ENCODE measurements around the gene BYSL. TPM values are rescaled to one million over a fixed set of nuclear protein-coding genes. Genes with fewer than 3 reads are reported as not detected.

Gene BYSL
- total and polyA plus RNA-seq, 10 of the 15 experiments (the other 5 are each of a cell fraction or from before 2014, with no cell fraction given), result 12.6 to 51.1 (median 33.0) TPM

- no peak for TF ChIP-seq ZBTB33 (IDR thresholded peaks at IDR 0.05)
- no peak; the same call in 1 of the 2 replicates for TF ChIP-seq HCFC1 (IDR thresholded peaks at IDR 0.05; ENCODE audit: low read length)
- TF ChIP-seq SPI1 (IDR thresholded peaks at IDR 0.05; ENCODE audit: borderline replicate concordance, insufficient read depth, low read depth, low read length), result no peak
- TF ChIP-seq, protein P1, sequence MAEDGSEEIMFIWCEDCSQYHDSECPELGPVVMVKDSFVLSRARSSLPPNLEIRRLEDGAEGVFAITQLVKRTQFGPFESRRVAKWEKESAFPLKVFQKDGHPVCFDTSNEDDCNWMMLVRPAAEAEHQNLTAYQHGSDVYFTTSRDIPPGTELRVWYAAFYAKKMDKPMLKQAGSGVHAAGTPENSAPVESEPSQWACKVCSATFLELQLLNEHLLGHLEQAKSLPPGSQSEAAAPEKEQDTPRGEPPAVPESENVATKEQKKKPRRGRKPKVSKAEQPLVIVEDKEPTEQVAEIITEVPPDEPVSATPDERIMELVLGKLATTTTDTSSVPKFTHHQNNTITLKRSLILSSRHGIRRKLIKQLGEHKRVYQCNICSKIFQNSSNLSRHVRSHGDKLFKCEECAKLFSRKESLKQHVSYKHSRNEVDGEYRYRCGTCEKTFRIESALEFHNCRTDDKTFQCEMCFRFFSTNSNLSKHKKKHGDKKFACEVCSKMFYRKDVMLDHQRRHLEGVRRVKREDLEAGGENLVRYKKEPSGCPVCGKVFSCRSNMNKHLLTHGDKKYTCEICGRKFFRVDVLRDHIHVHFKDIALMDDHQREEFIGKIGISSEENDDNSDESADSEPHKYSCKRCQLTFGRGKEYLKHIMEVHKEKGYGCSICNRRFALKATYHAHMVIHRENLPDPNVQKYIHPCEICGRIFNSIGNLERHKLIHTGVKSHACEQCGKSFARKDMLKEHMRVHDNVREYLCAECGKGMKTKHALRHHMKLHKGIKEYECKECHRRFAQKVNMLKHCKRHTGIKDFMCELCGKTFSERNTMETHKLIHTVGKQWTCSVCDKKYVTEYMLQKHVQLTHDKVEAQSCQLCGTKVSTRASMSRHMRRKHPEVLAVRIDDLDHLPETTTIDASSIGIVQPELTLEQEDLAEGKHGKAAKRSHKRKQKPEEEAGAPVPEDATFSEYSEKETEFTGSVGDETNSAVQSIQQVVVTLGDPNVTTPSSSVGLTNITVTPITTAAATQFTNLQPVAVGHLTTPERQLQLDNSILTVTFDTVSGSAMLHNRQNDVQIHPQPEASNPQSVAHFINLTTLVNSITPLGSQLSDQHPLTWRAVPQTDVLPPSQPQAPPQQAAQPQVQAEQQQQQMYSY (CRISPR knock-in tag; IDR thresholded peaks at IDR 0.05), result no peak
- peak; percentile 88 for TF ChIP-seq RELA (IDR thresholded peaks at IDR 0.05; ENCODE audit: borderline replicate concordance, partially characterized antibody)
Measured at GRCh38 chr6:41895300-41896233, 25.7 kb upstream of the BYSL start, which contains the start of gene USP49 (continued).

Measured in GM12878 (cell line).